HG02981 (cell line): Measurements from ENCODE around the gene GLIS1.

Source experiments
- ATAC-seq: cut with Tn5 transposase; IDR thresholded peaks from one replicate; pipeline ENCODE4 v1.9.1; 2021; ENCODE audit warnings: mild to moderate bottlenecking, moderate library complexity; ENCODE audit not compliant: unreplicated experiment

GLIS1 gene

GRCh38 chr1:53600561-53600960 lies 138.4 kb downstream of the GLIS1 start:
- no peak for ATAC-seq

- no peak for ATAC-seq
Observed at GRCh38 chr1:53600001-53600400, 139.0 kb downstream of the GLIS1 start.

GRCh38 chr1:53599481-53599880 lies 139.5 kb downstream of the GLIS1 start:
- no peak for ATAC-seq

- ATAC-seq, result no peak
Observed at GRCh38 chr1:53598966-53599365, 140.0 kb downstream of the GLIS1 start.

- ATAC-seq, result no peak
Observed at GRCh38 chr1:53595906-53596305, 143.1 kb downstream of the GLIS1 start.

- ATAC-seq, result no peak
Observed at GRCh38 chr1:53594391-53595180, 144.4 kb downstream of the GLIS1 start.

- no peak for ATAC-seq
Observed at GRCh38 chr1:53593758-53594380, 145.1 kb downstream of the GLIS1 start.

- ATAC-seq, result no peak
Observed at GRCh38 chr1:53592985-53593757, 145.8 kb downstream of the GLIS1 start.

- ATAC-seq, result no peak
Observed at GRCh38 chr1:53592521-53592982, 146.4 kb downstream of the GLIS1 start.

- no peak for ATAC-seq
Observed at GRCh38 chr1:53591924-53592323, 147.0 kb downstream of the GLIS1 start.

GRCh38 chr1:53590531-53591515 lies 148.1 kb downstream of the GLIS1 start:
- ATAC-seq, result no peak

GRCh38 chr1:53590104-53590503 lies 148.9 kb downstream of the GLIS1 start:
- no peak for ATAC-seq

- no peak for ATAC-seq
Observed at GRCh38 chr1:53589043-53589887, 149.7 kb downstream of the GLIS1 start.

- ATAC-seq, result no peak
Observed at GRCh38 chr1:53588053-53588779, 150.7 kb downstream of the GLIS1 start.

GRCh38 chr1:53587252-53587988 lies 151.5 kb downstream of the GLIS1 start:
- ATAC-seq, result no peak

GRCh38 chr1:53586765-53587164 lies 152.2 kb downstream of the GLIS1 start:
- ATAC-seq, result no peak

GRCh38 chr1:53585565-53585964 lies 153.4 kb downstream of the GLIS1 start:
- ATAC-seq, result no peak

GRCh38 chr1:53585129-53585528 lies 153.8 kb downstream of the GLIS1 start:
- ATAC-seq, result no peak
